ENCODE measurements around the gene TEX36. TPM values are rescaled to one million over a fixed set of nuclear protein-coding genes. Genes with fewer than 3 reads are reported as not detected.

Gene TEX36
- total RNA-seq, 1 experiment from 2014 or later: not detected

- intact Hi-C loops (cut with micrococcal nuclease; ENCODE audit: unreplicated experiment): no loop called here
- DNase-seq (ENCODE audit: low read depth, low spot score): no peak
- POLR2A ChIA-PET: interaction anchor here (0.6 kb wide), 1 partner anchor 161 kb away, joined by 6 read pairs; no protein-coding TSS in a partner anchor
- no peaks in the 10 kb centered on the region; the same call in 1 of the 2 replicates for H3K4me1 ChIP-seq (ENCODE audit: control insufficient read depth, insufficient read depth, low read length)
- in situ Hi-C loops (cut with HindIII; ENCODE audit: low pct_unique_long_range_greater_than_20kb, low sequenced_read_pairs): no loop called here
- no peak overlapping the region for H3K4me3 ChIP-seq (ENCODE audit: low read depth in 2 of 2, low read length in 2 of 2)
- peaks cover 90% of the 10 kb centered on the region for H3K36me3 ChIP-seq (ENCODE audit: control insufficient read depth, insufficient read depth, low read length)
- H3K27ac ChIP-seq (ENCODE audit: low read length): no peak overlapping the region
- no peak for ATAC-seq
- TF ChIP-seq TCF7L2 (IDR thresholded peaks at IDR 0.05; ENCODE audit: low read depth, low read length): no peak
- no peak for TF ChIP-seq SIN3A (IDR thresholded peaks at IDR 0.05; ENCODE audit: borderline replicate concordance, insufficient read depth, low read depth, low read length)
- no peak for TF ChIP-seq CTCF (IDR thresholded peaks at IDR 0.05)
- TF ChIP-seq, protein P1, sequence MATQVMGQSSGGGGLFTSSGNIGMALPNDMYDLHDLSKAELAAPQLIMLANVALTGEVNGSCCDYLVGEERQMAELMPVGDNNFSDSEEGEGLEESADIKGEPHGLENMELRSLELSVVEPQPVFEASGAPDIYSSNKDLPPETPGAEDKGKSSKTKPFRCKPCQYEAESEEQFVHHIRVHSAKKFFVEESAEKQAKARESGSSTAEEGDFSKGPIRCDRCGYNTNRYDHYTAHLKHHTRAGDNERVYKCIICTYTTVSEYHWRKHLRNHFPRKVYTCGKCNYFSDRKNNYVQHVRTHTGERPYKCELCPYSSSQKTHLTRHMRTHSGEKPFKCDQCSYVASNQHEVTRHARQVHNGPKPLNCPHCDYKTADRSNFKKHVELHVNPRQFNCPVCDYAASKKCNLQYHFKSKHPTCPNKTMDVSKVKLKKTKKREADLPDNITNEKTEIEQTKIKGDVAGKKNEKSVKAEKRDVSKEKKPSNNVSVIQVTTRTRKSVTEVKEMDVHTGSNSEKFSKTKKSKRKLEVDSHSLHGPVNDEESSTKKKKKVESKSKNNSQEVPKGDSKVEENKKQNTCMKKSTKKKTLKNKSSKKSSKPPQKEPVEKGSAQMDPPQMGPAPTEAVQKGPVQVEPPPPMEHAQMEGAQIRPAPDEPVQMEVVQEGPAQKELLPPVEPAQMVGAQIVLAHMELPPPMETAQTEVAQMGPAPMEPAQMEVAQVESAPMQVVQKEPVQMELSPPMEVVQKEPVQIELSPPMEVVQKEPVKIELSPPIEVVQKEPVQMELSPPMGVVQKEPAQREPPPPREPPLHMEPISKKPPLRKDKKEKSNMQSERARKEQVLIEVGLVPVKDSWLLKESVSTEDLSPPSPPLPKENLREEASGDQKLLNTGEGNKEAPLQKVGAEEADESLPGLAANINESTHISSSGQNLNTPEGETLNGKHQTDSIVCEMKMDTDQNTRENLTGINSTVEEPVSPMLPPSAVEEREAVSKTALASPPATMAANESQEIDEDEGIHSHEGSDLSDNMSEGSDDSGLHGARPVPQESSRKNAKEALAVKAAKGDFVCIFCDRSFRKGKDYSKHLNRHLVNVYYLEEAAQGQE (IDR thresholded peaks at IDR 0.05; ENCODE audit: insufficient read depth in 1 of 2, low read depth in 2 of 2, low read length in 1 of 2): no peak
- no peak for TF ChIP-seq POLR2AphosphoS5 (IDR thresholded peaks at IDR 0.05; ENCODE audit: low read depth, low read length)
- H3K27me3 ChIP-seq (ENCODE audit: control insufficient read depth, insufficient read depth, low read length): no peaks in the 10 kb centered on the region
- no peaks in the 10 kb centered on the region for H3K9me3 ChIP-seq (ENCODE audit: control insufficient read depth, insufficient read depth, low read depth, low read length)
- CTCF ChIA-PET: no interaction called here
- BruUV-seq (replicated peaks): no TSS peak
Measured at GRCh38 chr10:125726914-125727313, 44.0 kb upstream of the TEX36 start.

DNA sequence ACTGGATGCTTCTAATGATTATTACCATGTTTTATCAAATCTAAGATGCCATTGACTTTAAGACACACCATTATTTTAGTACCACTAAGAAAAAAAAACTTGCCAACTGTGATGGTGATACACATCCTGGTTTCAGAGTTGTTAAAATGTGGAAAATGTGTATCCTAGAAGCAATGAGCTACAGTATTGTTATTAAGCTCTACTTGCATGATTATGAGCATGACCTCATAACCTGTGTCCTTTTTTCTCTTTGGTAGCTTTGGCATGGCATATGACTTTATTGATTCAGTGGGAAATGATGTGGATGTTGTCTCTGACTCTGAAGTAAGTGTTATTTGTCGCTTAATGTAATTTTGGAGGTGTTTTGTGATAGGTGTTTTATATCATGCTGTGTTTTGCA lies 39.8 kb upstream of the TEX36 start:
- no TSS peak for BruUV-seq (replicated peaks)
- CTCF ChIA-PET: no interaction called here
- intact Hi-C loops (cut with micrococcal nuclease; ENCODE audit: unreplicated experiment): no loop called here

More for the DNA sequence above, 39.8 kb upstream of the TEX36 start:
- TF ChIP-seq SIN3A (IDR thresholded peaks at IDR 0.05; ENCODE audit: borderline replicate concordance, insufficient read depth, low read depth, low read length) (no peak), TCF7L2 (IDR thresholded peaks at IDR 0.05; ENCODE audit: low read depth, low read length) (no peak), CTCF (IDR thresholded peaks at IDR 0.05) (no peak), POLR2AphosphoS5 (IDR thresholded peaks at IDR 0.05; ENCODE audit: low read depth, low read length) (no peak)
- TF ChIP-seq, protein P1 (IDR thresholded peaks at IDR 0.05; ENCODE audit: insufficient read depth in 1 of 2, low read depth in 2 of 2, low read length in 1 of 2): no peak
- DNase-seq (ENCODE audit: low read depth, low spot score): no peak
- Histone ChIP-seq H3K27ac (ENCODE audit: low read length) (no peak overlapping the region), H3K27me3 (ENCODE audit: control insufficient read depth, insufficient read depth, low read length) (no peaks in the 10 kb centered on the region), H3K4me3 (ENCODE audit: low read depth in 2 of 2, low read length in 2 of 2) (no peak overlapping the region), H3K36me3 (ENCODE audit: control insufficient read depth, insufficient read depth, low read length) (peaks cover 72% of the 10 kb centered on the region), H3K4me1 (ENCODE audit: control insufficient read depth, insufficient read depth, low read length) (peaks cover 16% of the 10 kb centered on the region; the same call in 1 of the 2 replicates), H3K9me3 (ENCODE audit: control insufficient read depth, insufficient read depth, low read depth, low read length) (no peaks in the 10 kb centered on the region)
- ATAC-seq: no peak
- in situ Hi-C loops (cut with HindIII; ENCODE audit: low pct_unique_long_range_greater_than_20kb, low sequenced_read_pairs): no loop called here
- POLR2A ChIA-PET: interaction anchor here (0.5 kb wide), 1 partner anchor 861 kb away, joined by 9 read pairs; no protein-coding TSS in a partner anchor
